BLaER1 (cell line): ENCODE data around the gene PPP1R1A.

Source experiments
- H3K27ac ChIP-seq: shearing (Covaris generic); formaldehyde crosslinking; 2 replicates; pipeline ENCODE4 v1.8.1; 2022
- H3K27me3 ChIP-seq: shearing (Covaris generic); formaldehyde crosslinking; 2 replicates; pipeline ENCODE4 v1.8.1; 2022
- H3K36me3 ChIP-seq: shearing (Covaris generic); formaldehyde crosslinking; 2 replicates; pipeline ENCODE4 v1.8.1; 2022
- H3K4me1 ChIP-seq: shearing (Covaris generic); formaldehyde crosslinking; 2 replicates; pipeline ENCODE4 v1.8.1; 2022
- H3K4me2 ChIP-seq: shearing (Covaris generic); formaldehyde crosslinking; 2 replicates; pipeline ENCODE4 v1.8.1; 2022
- H3K4me3 ChIP-seq: shearing (Covaris generic); formaldehyde crosslinking; 2 replicates; pipeline ENCODE4 v1.8.1; 2022
- H3K9ac ChIP-seq: shearing (Covaris generic); formaldehyde crosslinking; 2 replicates; pipeline ENCODE4 v1.8.1; 2022
- H3K9me3 ChIP-seq: shearing (Covaris generic); formaldehyde crosslinking; 2 replicates; pipeline ENCODE4 v1.8.1; 2022
- H4K20me1 ChIP-seq: shearing (Covaris generic); formaldehyde crosslinking; 2 replicates; pipeline ENCODE4 v1.8.1; 2022
- Cebpa-rat ChIP-seq: shearing (Covaris generic); IDR thresholded peaks from 2 replicates; pipeline ENCODE4 v1.8.1; 2022

PPP1R1A gene

DNA sequence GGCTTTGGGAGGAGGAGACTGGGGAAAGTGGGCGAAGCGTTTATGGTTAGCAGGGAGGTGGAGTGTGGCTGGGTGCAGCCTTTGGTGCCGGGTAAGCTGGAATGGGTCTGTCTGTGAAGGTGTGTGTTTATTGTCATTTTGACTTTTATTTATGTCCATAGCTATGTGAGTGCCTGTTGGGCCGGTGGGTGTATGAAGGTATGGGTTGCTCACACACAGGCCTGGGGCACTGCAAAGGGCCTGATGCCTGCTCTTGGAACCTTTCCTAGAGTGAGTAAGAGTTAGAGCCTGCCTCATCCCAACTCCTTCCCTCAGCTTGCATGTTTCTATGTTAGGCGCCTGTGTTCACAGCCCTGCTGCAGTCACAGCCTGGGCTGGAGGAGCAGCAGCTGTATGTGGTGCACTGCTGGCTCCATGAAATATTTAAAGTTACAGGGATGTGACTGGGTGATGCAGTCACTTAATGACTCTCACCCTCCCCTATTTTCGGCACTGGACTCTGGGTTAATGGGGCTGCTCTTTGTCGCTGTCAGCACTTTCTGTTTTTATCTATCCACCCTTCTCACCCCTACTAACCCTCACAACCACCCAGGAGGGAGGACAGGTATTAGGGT is 2.6 kb upstream of the PPP1R1A start:
- Histone ChIP-seq H3K9ac (no peak overlapping the region), H3K27me3 (peaks cover 41% of the 10 kb centered on the region), H3K27ac (no peak overlapping the region), H4K20me1 (peaks cover 17% of the 10 kb centered on the region; the same call in 1 of the 2 replicates), H3K4me2 (no peak overlapping the region), H3K9me3 (no peaks in the 10 kb centered on the region), H3K4me3 (no peak overlapping the region), H3K36me3 (no peaks in the 10 kb centered on the region), H3K4me1 (peaks cover 6% of the 10 kb centered on the region; the same call in 1 of the 2 replicates)
- no peak for TF ChIP-seq Cebpa-rat

DNA sequence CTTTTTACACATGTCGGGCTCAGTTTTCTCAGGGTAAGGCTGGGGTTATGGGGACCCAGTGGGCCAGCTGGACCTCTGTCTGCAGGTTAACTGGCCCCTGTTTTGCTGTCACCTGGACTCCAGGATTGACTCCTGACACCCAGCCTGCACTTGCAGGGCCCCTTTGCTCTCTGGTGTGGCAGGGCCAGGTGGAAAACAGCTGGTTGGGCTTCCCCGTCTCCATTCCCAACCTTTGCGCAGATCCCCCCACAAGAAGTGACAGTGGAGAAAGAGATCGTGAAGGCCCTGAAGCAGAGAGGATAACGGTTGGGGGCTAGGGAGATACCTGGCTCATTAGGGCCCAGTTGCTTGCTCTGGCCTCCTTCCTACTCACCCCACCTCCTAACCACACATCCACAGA is 1.5 kb upstream of the PPP1R1A start:
- no peak overlapping the region for H3K27ac ChIP-seq
- no peak for TF ChIP-seq Cebpa-rat
- H3K9me3 ChIP-seq = no peaks in the 10 kb centered on the region
- H4K20me1 ChIP-seq = peaks cover 17% of the 10 kb centered on the region; the same call in 1 of the 2 replicates
- no peak overlapping the region for H3K4me3 ChIP-seq
- peaks cover 6% of the 10 kb centered on the region; the same call in 1 of the 2 replicates for H3K4me1 ChIP-seq
- H3K36me3 ChIP-seq = no peaks in the 10 kb centered on the region
- H3K27me3 ChIP-seq = peaks cover 47% of the 10 kb centered on the region
- H3K9ac ChIP-seq = no peak overlapping the region
- no peak overlapping the region for H3K4me2 ChIP-seq

DNA sequence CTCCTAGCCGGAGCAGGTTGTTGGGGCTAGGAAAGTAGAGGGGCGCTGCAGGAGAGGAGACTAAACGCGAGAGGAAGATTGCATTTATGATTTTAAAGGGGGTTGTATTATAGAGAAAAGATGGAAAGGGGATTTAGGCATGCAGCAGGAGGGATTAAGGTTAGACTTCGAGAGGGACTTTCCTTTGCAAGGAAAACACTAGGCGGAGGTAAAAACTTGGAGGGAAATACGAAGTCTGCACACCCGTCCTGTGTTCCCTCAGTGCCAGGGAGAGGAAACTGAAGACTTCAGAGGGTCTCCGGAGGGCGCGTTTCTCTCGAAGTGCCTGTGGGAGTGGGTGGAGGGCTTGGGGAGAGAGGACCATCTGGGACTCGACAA is 420 bp upstream of the PPP1R1A start:
- no peak overlapping the region for H3K27ac ChIP-seq
- peaks cover 6% of the 10 kb centered on the region; the same call in 1 of the 2 replicates for H3K4me1 ChIP-seq
- peaks cover 47% of the 10 kb centered on the region for H3K27me3 ChIP-seq
- H3K4me2 ChIP-seq = peak overlapping the region; percentile 88
- TF ChIP-seq Cebpa-rat = no peak
- H3K36me3 ChIP-seq = no peaks in the 10 kb centered on the region
- peak overlapping the region; percentile 63 for H3K4me3 ChIP-seq
- no peak overlapping the region for H3K9ac ChIP-seq
- H4K20me1 ChIP-seq = peaks cover 17% of the 10 kb centered on the region; the same call in 1 of the 2 replicates
- H3K9me3 ChIP-seq = no peaks in the 10 kb centered on the region

DNA sequence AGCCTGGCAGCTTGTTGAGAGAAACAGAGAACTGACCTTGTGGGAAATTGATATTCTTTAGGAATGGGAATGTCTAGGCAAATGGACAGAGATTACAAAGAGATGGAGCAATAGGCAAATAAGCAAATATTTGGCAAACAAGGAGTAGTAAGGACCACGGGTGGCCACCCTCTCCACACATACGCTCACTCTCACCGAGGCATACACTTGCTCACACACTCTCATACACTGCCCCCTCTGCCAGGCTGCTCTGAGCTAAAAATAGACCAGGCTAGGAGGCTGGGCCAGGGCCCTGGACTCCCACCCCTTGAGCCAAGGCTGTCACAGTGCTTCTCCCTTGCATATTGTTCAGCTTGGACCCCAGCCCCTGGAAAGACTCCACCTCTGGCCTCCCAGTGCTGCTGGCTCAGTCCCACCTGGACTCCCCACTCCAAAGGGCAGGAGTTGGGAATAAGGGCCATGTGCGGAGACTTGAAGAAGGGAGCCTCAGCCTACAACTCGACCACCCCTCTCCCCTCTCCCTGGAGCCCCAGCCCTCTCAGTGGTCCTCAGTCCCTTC is 1.1 kb downstream of the PPP1R1A start:
- H3K4me3 ChIP-seq = no peak overlapping the region
- H3K36me3 ChIP-seq = no peaks in the 10 kb centered on the region
- H3K27me3 ChIP-seq = peaks cover 47% of the 10 kb centered on the region
- H3K4me1 ChIP-seq = peaks cover 6% of the 10 kb centered on the region; the same call in 1 of the 2 replicates
- H3K27ac ChIP-seq = no peak overlapping the region
- H3K9me3 ChIP-seq = no peaks in the 10 kb centered on the region
- no peak for TF ChIP-seq Cebpa-rat
- peaks cover 17% of the 10 kb centered on the region; the same call in 1 of the 2 replicates for H4K20me1 ChIP-seq
- H3K4me2 ChIP-seq = no peak overlapping the region
- no peak overlapping the region for H3K9ac ChIP-seq

DNA sequence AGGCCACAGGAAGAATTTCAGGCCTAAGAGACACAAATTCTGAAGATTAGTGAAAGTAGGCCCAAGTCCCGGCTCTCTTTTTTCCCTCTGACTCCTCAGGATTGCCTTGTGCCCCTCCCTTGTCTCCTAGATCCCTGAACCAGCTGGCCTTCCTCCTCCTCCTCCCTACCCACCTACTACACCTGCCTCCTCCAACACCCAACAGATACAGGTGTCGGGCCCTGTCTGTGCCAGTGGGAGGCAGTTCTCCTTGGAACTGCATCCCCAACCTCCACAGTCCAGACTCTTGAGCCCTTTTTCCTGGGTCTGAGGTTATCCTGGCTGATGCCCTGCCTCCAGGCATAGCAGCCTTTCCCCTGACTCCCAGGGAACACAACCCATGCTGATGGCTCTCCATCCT is 1.8 kb downstream of the PPP1R1A start:
- Histone ChIP-seq H3K4me2 (no peak overlapping the region), H3K4me3 (no peak overlapping the region), H3K9ac (no peak overlapping the region), H3K36me3 (no peaks in the 10 kb centered on the region), H3K27ac (no peak overlapping the region), H3K4me1 (peaks cover 6% of the 10 kb centered on the region; the same call in 1 of the 2 replicates), H3K9me3 (no peaks in the 10 kb centered on the region), H3K27me3 (peaks cover 47% of the 10 kb centered on the region), H4K20me1 (peaks cover 17% of the 10 kb centered on the region; the same call in 1 of the 2 replicates)
- TF ChIP-seq Cebpa-rat = no peak

DNA sequence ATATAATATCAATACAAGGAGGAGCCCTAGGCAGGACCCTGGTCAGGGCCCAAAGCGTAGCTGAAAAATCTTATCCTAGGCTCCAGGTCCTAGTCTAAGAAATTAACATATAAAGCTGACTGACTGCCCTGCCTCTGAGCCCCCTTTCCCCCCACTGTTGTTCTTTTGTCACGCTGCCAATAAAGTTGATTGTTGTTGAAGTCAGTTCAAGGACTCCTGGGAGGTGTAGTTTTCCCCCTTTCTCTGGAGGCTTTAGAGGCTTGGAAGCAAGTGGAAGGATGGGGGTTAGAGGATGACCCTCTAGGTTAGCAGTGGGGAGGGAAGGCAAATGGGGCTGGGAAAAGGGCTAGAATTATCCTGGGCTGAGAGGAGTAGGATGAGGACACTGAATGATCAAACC is 3.2 kb downstream of the PPP1R1A start:
- Histone ChIP-seq H3K9me3 (no peaks in the 10 kb centered on the region), H3K9ac (no peak overlapping the region), H3K4me2 (no peak overlapping the region), H4K20me1 (peaks cover 8% of the 10 kb centered on the region; the same call in 1 of the 2 replicates), H3K4me1 (peaks cover 6% of the 10 kb centered on the region; the same call in 1 of the 2 replicates), H3K36me3 (no peaks in the 10 kb centered on the region), H3K4me3 (no peak overlapping the region), H3K27ac (no peak overlapping the region), H3K27me3 (peaks cover 47% of the 10 kb centered on the region)
- TF ChIP-seq Cebpa-rat = no peak

DNA sequence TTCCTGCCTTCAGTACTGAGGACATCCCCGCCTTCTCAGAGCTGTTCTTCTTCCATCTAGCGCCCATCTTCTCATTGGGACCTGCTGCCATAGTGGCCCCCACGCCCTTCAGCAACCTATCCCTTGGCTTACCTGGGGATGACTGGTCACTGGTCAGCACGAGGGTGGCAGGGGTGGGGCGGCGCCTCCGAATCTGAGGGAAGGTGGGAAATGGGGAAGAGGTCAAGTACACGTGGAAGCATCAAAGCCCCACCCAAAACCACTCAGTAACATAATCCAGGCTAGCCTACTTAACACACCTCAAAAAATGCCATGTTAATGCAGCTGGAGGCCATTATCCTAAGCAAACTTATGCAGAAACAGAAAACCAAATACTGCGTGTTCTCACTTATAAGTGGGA is 4.3 kb downstream of the PPP1R1A start:
- H3K4me3 ChIP-seq = no peak overlapping the region
- H3K36me3 ChIP-seq = no peaks in the 10 kb centered on the region
- TF ChIP-seq Cebpa-rat = no peak
- H3K4me1 ChIP-seq = peaks cover 6% of the 10 kb centered on the region; the same call in 1 of the 2 replicates
- peaks cover 8% of the 10 kb centered on the region; the same call in 1 of the 2 replicates for H4K20me1 ChIP-seq
- H3K4me2 ChIP-seq = no peak overlapping the region
- H3K27me3 ChIP-seq = peaks cover 36% of the 10 kb centered on the region
- no peak overlapping the region for H3K27ac ChIP-seq
- H3K9me3 ChIP-seq = no peaks in the 10 kb centered on the region
- H3K9ac ChIP-seq = no peak overlapping the region

DNA sequence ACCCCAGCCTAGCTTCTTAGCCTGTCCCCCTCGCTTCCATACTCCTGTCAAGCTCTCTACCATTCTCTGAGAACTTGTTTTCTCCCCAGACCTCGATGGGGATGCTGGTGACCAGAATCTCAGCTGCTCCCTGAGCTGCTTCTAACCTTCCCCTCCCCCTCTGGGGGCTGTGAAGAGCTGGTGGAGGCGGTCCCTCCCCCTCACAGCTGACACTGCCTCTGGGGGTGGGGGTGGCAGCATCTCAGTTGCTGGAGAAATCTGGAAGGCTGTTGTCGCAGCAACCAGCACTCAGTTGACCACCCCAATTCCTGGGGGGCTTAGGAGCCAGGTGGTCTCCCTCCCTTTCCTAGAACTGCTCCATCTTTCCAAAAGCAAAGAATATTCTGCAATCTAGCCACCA is 4.7 kb downstream of the PPP1R1A start:
- Histone ChIP-seq H3K9ac (no peak overlapping the region), H3K4me3 (no peak overlapping the region), H3K36me3 (no peaks in the 10 kb centered on the region), H3K9me3 (no peaks in the 10 kb centered on the region), H4K20me1 (peaks cover 8% of the 10 kb centered on the region; the same call in 1 of the 2 replicates), H3K27ac (no peak overlapping the region), H3K4me1 (peaks cover 8% of the 10 kb centered on the region), H3K4me2 (no peak overlapping the region), H3K27me3 (peaks cover 32% of the 10 kb centered on the region)
- no peak for TF ChIP-seq Cebpa-rat

DNA sequence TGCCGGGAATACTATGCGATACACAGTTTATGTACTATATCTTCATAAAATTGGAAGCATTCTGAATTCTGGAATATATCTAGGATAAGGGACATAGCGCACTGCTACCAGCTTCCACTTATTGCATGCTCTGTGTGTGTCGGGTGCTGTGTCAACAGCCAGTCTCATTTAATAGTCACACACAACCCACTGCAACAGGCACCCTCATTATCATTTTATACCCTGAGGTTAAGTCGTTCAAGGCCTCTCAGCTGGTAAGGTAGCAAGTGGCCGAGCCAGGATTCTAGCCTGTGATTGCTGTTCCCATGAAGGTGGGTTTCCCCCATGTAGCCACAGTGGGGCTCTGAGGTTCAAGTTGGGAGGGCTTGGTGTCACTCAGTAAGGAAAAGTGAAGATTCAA is 7.0 kb downstream of the PPP1R1A start:
- Histone ChIP-seq H3K27me3 (peaks cover 9% of the 10 kb centered on the region; the same call in 1 of the 2 replicates), H3K27ac (no peak overlapping the region), H3K4me1 (peaks cover 10% of the 10 kb centered on the region), H3K9me3 (no peaks in the 10 kb centered on the region), H3K4me3 (no peak overlapping the region), H3K36me3 (peaks cover 15% of the 10 kb centered on the region), H3K4me2 (no peak overlapping the region), H3K9ac (no peak overlapping the region), H4K20me1 (no peaks in the 10 kb centered on the region)
- TF ChIP-seq Cebpa-rat = no peak

DNA sequence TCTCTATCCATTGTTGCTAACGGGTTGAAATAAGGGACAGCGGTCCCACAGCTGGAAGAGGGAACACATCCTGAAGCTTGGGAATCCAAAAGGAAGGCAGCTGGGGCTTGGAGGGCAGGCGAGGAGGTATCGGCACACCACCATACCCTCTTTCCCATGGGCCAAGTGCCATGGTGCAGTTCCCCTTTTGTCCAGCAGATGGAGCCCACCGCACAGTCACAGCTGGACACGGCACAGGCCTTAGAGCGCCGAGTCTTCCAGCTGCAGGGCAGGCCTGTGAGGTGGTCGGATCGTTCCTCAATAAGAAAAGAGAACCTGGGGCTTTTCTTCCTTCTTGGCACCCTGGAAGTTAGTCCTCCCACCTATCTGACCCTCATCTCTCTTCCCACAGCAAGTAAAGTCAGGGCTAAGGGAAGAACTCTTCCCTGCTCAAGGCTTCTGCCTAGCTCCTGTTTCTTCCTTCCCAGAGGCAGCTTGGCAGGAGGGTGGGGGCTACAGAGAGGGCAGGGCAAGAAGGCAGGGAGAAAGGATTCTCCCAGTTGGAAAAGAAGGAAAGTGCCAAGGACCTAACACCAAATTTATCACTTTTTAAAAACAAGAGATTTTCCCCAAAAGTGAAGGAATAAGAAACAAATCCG is 8.6 kb downstream of the PPP1R1A start:
- peaks cover 31% of the 10 kb centered on the region for H3K36me3 ChIP-seq
- H3K9me3 ChIP-seq = no peaks in the 10 kb centered on the region
- no peaks in the 10 kb centered on the region for H3K27me3 ChIP-seq
- H3K4me3 ChIP-seq = no peak overlapping the region
- H4K20me1 ChIP-seq = no peaks in the 10 kb centered on the region
- peaks cover 10% of the 10 kb centered on the region for H3K4me1 ChIP-seq
- TF ChIP-seq Cebpa-rat = no peak
- H3K27ac ChIP-seq = no peak overlapping the region
- no peak overlapping the region for H3K9ac ChIP-seq
- H3K4me2 ChIP-seq = peak overlapping the region; percentile 22; the same call in 1 of the 2 replicates
